K562 (cell line): Measurements from ENCODE around the gene CLASP2. TPM values are rescaled to one million over a fixed set of nuclear protein-coding genes. Genes with fewer than 3 reads are reported as not detected.

ENCODE experiments used
- ATAC-seq: fragments of 200-7000 bp; cut with Tn5 transposase; 3 replicates; pipeline ENCODE4 v1.9.1; 2020; ENCODE audit warnings: moderate library complexity
- BruUV-seq: library from RNA; stranded (reverse); fragments of 400-500 nt; replicated peaks from 2 replicates; lab custom pipeline; 2021; lab: Mats Ljungman, UMichigan
- CTCF ChIA-PET: fragments of 300-600 bp; formaldehyde crosslinking; extraction: SDS; loops from one replicate; lab custom pipeline; 2021; ENCODE audit warnings: low intra/inter-chr PET ratio; lab: Yijun Ruan, JAX
- POLR2A ChIA-PET: fragments of 300-600, 350-650 bp; sonication (Branson Sonifier 250); formaldehyde crosslinking; extraction: SDS; loops from one replicate; lab custom pipeline; 2021; ENCODE audit warnings: antibody characterized with exemption, inconsistent platforms; lab: Yijun Ruan, JAX
- DNase-seq, 4 experiments: peaks; one replicate each; pipeline versions ENCODE4 v3.0.0 to v3.0.0-alpha.2; 2011 to 2018; ENCODE audit warnings: low spot score in 3 of 4, mixed read lengths in 3 of 4; ENCODE audit errors: extremely low read depth in 1 of 4
- FAIRE-seq: peaks from 2 replicates; lab custom pipeline; 2011; peaks lifted over from hg19 to GRCh38; lab: Jason Lieb, UNC
- H2AFZ ChIP-seq: 2 replicates; pipeline ENCODE4 v1.6.0; 2011; ENCODE audit warnings: low read depth, low read length, control low read depth, inconsistent platforms
- H3K27ac ChIP-seq: fragments of 200-600 bp; 3 replicates; pipeline ENCODE4 v1.8.0; 2011; ENCODE audit warnings: low read depth, mild to moderate bottlenecking, control low read depth, inconsistent platforms, low read length, moderate library complexity, mixed read lengths; ENCODE audit errors: extremely low read depth
- H3K27me3 ChIP-seq, 2 experiments: fragments of 300-600 bp in 1 of 2; 2 replicates in 1 of 2; 3 replicates in 1 of 2; pipeline versions ENCODE4 v1.6.0 to v1.8.0; 2011; ENCODE audit warnings: inconsistent platforms in 2 of 2, low read length in 2 of 2, mild to moderate bottlenecking in 1 of 2, mixed read lengths in 1 of 2, moderate library complexity in 1 of 2; ENCODE audit not compliant: control insufficient read depth in 2 of 2, insufficient read depth in 2 of 2
- H3K36me3 ChIP-seq: fragments of 300-600 bp; 3 replicates; pipeline ENCODE4 v1.8.0; 2011; ENCODE audit warnings: mild to moderate bottlenecking, low read length, inconsistent platforms; ENCODE audit not compliant: control insufficient read depth, insufficient read depth
- H3K4me1 ChIP-seq, 2 experiments: fragments of 200-600 bp in 1 of 2; replicated peaks in 1 of 2; 2 replicates in 1 of 2; 3 replicates in 1 of 2; pipeline versions ENCODE4 v1.5.1 to v1.8.0; 2011; ENCODE audit warnings: inconsistent platforms in 2 of 2, low read length in 2 of 2, mild to moderate bottlenecking in 1 of 2, mixed read lengths in 1 of 2, moderate library complexity in 1 of 2; ENCODE audit not compliant: control insufficient read depth in 2 of 2, insufficient read depth in 2 of 2
- H3K4me2 ChIP-seq: 2 replicates; pipeline ENCODE4 v1.6.1; 2011; ENCODE audit warnings: low read length, control low read depth, inconsistent platforms, mixed read lengths; ENCODE audit not compliant: insufficient read depth
- H3K4me3 ChIP-seq: fragments of 200-600 bp; sonication (generic), shearing (Covaris generic); 2 replicates; pipeline ENCODE4 v1.5.1; 2016; ENCODE audit warnings: control low read depth, inconsistent platforms
- H3K79me2 ChIP-seq: fragments of 200-600 bp; 3 replicates; pipeline ENCODE4 v1.8.0; 2011; ENCODE audit warnings: low read length, inconsistent platforms; ENCODE audit not compliant: control insufficient read depth, insufficient read depth
- H3K9ac ChIP-seq, 2 experiments: 2 replicates each; pipeline versions ENCODE4 v1.6.0 to v1.6.1; 2011; ENCODE audit warnings: low read depth in 2 of 2, low read length in 2 of 2, control low read depth in 1 of 2, inconsistent platforms in 1 of 2, mild to moderate bottlenecking in 1 of 2, mixed read lengths in 1 of 2; ENCODE audit not compliant: insufficient read depth in 1 of 2
- H3K9me1 ChIP-seq: one replicate; pipeline ENCODE4 v1.6.0; 2011; ENCODE audit warnings: inconsistent platforms, mild to moderate bottlenecking, low read length, moderate library complexity; ENCODE audit not compliant: control insufficient read depth, insufficient read depth
- H3K9me3 ChIP-seq: replicated peaks from 2 replicates; pipeline ENCODE4 v1.5.1; 2011; ENCODE audit warnings: low read depth, low read length, inconsistent platforms; ENCODE audit not compliant: control insufficient read depth, insufficient read depth
- H4K20me1 ChIP-seq: replicated peaks from 2 replicates; pipeline ENCODE4 v1.6.1; 2011; ENCODE audit warnings: low read length, inconsistent platforms, mixed read lengths; ENCODE audit not compliant: control insufficient read depth, insufficient read depth
- ATF7 ChIP-seq: fragments of 450-650 bp; IDR thresholded peaks from 2 replicates; pipeline ENCODE4 v1.7.1; 2014; ENCODE audit warnings: mild to moderate bottlenecking, moderate library complexity
- BRF1 ChIP-seq: IDR thresholded peaks from 3 replicates; pipeline ENCODE4 v1.6.1; 2011; ENCODE audit warnings: borderline replicate concordance, mild to moderate bottlenecking; ENCODE audit not compliant: insufficient read length; ENCODE audit errors: extremely low read depth
- CAMTA2 ChIP-seq: fragments of 250-450 bp; sonication (Bioruptor Pico); conservative IDR thresholded peaks from 2 replicates; pipeline ENCODE4 v1.5.1; 2022
- EP400 ChIP-seq: fragments of 450-650 bp; IDR thresholded peaks from 2 replicates; pipeline ENCODE4 v1.6.1; 2017; ENCODE audit warnings: antibody characterized with exemption, mild to moderate bottlenecking, moderate library complexity
- HES1 ChIP-seq: fragments of 450-650 bp; IDR thresholded peaks from 2 replicates; pipeline ENCODE4 v1.6.1; 2016; ENCODE audit warnings: low read depth, mild to moderate bottlenecking, moderate library complexity
- NFYB ChIP-seq: IDR thresholded peaks from 2 replicates; pipeline ENCODE4 v1.6.1; 2011; ENCODE audit warnings: mild to moderate bottlenecking, moderate library complexity; ENCODE audit not compliant: insufficient read length; ENCODE audit errors: extremely low read depth
- NR1H2 ChIP-seq: sonication (generic); formaldehyde crosslinking; IDR thresholded peaks from 2 replicates; pipeline ENCODE4 v1.4.0; 2020; ENCODE audit warnings: mild to moderate bottlenecking, missing genetic modification reagents
- PHB2 ChIP-seq: fragments of 450-650 bp; IDR thresholded peaks from 2 replicates; pipeline ENCODE4 v1.6.1; 2017; ENCODE audit warnings: low read depth
- SAP30 ChIP-seq: fragments of 200-600 bp; sonication (generic); IDR thresholded peaks from 2 replicates; pipeline ENCODE4 v1.6.1; 2012; ENCODE audit warnings: borderline replicate concordance, low read depth, mild to moderate bottlenecking, moderate library complexity, low read length, control low read depth, inconsistent platforms; ENCODE audit not compliant: insufficient read depth, poor library complexity, severe bottlenecking
- SRSF1 ChIP-seq: fragments of 200-400 bp; formaldehyde crosslinking; IDR thresholded peaks from 2 replicates; pipeline ENCODE4 v1.6.1; 2017; ENCODE audit warnings: mild to moderate bottlenecking, low read depth, low read length, moderate library complexity
- ZNF408 ChIP-seq: fragments of 250-450 bp; sonication (Bioruptor Pico); IDR thresholded peaks from 2 replicates; pipeline ENCODE4 v1.4.0; 2020; ENCODE audit warnings: low read depth, mild to moderate bottlenecking, moderate library complexity
- ZSCAN29 ChIP-seq: fragments of 450-650 bp; IDR thresholded peaks from 2 replicates; pipeline ENCODE4 v1.6.1; 2017
- WGBS: fragments of 100-300 bp; shearing (Covaris generic); methylation state at CpG from one replicate; pipeline ENCODE4 v1.1.6; 2016; ENCODE audit warnings: low coverage, mixed read lengths; ENCODE audit not compliant: insufficient coverage; ENCODE audit errors: missing lambda C conversion rate; 5-methylcytosine and 5-hydroxymethylcytosine counted together
- in situ Hi-C: fragments of 300-500 bp; cut with MboI; formaldehyde crosslinking; loops from 4 replicates; pipeline ENCODE4 v1.15.0; 2018; ENCODE audit warnings: inconsistent platforms, mixed read lengths
- intact Hi-C: fragments of 100-400 bp; cut with micrococcal nuclease; formaldehyde crosslinking; loops from 2 replicates; pipeline ENCODE4 v1.14.2; 2022
- polyA plus RNA-seq, 8 experiments: library from polyadenylated mRNA; depleted of rRNA in 4 of 8; stranded (reverse) in 5 of 8; unstranded in 3 of 8; fragments of >200 nt; fragmentation: Nextera tagmentation in 2 of 8; fragmentation: Illumina TruSeq in 1 of 8; extraction: Ambion mirVana in 2 of 8; extraction: Trizol in 1 of 8; gene quantifications; 2 replicates each; pipeline versions ENCODE4 v1.2.1 to v1.2.3, GENCODE V29; 2011 to 2014; ENCODE audit warnings: inconsistent platforms in 1 of 8, missing spikeins in 1 of 8
- total RNA-seq, 7 experiments: library from RNA; depleted of rRNA in 6 of 7; stranded (reverse); fragments of >200 nt in 6 of 7; fragmentation: Illumina TruSeq in 2 of 7; extraction: Trizol in 2 of 7; gene quantifications; 2 replicates each; pipeline versions ENCODE4 v1.2.1 to v1.2.3, GENCODE V29; 2011 to 2021; ENCODE audit warnings: low replicate concordance in 1 of 7
- TF ChIP-seq, protein P1 (sequence below): fragments of 250-450 bp; sonication (Bioruptor Pico); IDR thresholded peaks from 2 replicates; pipeline ENCODE4 v1.4.0; 2020
- TF ChIP-seq, protein P2 (sequence below): sonication (generic); formaldehyde crosslinking; IDR thresholded peaks from 2 replicates; pipeline ENCODE4 v1.9.0; 2022; ENCODE audit warnings: mild to moderate bottlenecking, missing genetic modification reagents

The CLASP2 gene
- total and polyA plus RNA-seq, 9 of the 15 experiments (the other 6 are each of a cell fraction or from before 2014, with no cell fraction given): 13.5 to 107 (median 71.8) TPM

DNA sequence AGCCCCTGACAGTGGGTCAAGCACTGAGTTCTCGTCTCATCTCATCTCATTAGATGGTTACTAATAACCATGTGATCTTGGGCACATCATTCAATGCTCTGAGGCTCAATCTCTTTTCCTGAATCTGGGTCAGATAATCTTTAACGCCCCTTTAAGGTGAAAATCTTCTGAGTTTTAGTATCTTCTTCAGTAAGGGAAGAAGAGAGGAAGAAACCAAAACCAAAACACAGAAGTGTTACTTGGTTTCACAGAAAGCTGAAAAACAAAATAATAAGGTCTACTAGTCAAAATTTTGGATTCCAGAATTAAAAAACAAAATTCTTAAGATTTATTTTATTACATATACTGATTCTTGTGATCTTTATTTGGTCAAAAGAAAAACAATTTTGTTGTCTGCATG lies 78.2 kb downstream of the CLASP2 start:
- POLR2A ChIA-PET: interaction anchor here (0.8 to 1.3 kb wide), 2 partner anchors 14 to 91 kb away, joined by 3 to 5 read pairs; no protein-coding TSS in a partner anchor
- in situ Hi-C loops (loop anchor here (5.0 kb wide), 2 partner anchors 77 to 142 kb away; partner anchors contain the start of gene CLASP2), intact Hi-C loops (loop anchor here (10.0 kb wide), 1 partner anchor 505 kb away; no protein-coding TSS in a partner anchor)
- Histone ChIP-seq H4K20me1 (no peaks in the 10 kb centered on the region), H3K9me3 (no peaks in the 10 kb centered on the region), H2AFZ (no peak overlapping the region), H3K27ac (no peak overlapping the region), H3K79me2 (0 out of 3 replicates have a peak, but pooled peaks cover 3% of the 10 kb centered on the region), H3K9ac (no peak overlapping the region), H3K9me1 (no peaks in the 10 kb centered on the region), H3K4me1 (no peaks in the 10 kb centered on the region), H3K27me3 (no peaks in the 10 kb centered on the region), H3K4me3 (no peak overlapping the region), H3K36me3 (peaks cover 31% of the 10 kb centered on the region), H3K4me2 (no peak overlapping the region)
- FAIRE-seq (no peak), DNase-seq (no peak), ATAC-seq (no peak)
- CTCF ChIA-PET: interaction anchor here (0.8 kb wide), 1 partner anchor 77 kb away, joined by 3 read pairs; no protein-coding TSS in a partner anchor
- 86% methylated on average over 2 of the region's 2 CpGs for WGBS
- no TSS peak for BruUV-seq
- TF ChIP-seq SAP30: no peak
- TF ChIP-seq ZSCAN29: no peak
- TF ChIP-seq PHB2: no peak
- TF ChIP-seq SRSF1: no peak
- no peak for TF ChIP-seq CAMTA2 (CRISPR knock-in tag)
- TF ChIP-seq NR1H2: no peak
- no peak for TF ChIP-seq BRF1
- TF ChIP-seq NFYB: no peak
- TF ChIP-seq, protein P1, sequence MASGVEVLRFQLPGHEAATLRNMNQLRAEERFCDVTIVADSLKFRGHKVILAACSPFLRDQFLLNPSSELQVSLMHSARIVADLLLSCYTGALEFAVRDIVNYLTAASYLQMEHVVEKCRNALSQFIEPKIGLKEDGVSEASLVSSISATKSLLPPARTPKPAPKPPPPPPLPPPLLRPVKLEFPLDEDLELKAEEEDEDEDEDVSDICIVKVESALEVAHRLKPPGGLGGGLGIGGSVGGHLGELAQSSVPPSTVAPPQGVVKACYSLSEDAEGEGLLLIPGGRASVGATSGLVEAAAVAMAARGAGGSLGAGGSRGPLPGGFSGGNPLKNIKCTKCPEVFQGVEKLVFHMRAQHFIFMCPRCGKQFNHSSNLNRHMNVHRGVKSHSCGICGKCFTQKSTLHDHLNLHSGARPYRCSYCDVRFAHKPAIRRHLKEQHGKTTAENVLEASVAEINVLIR (CRISPR knock-in tag): no peak
- no peak for TF ChIP-seq ATF7
- no peak for TF ChIP-seq EP400
- no peak for TF ChIP-seq HES1
- no peak for TF ChIP-seq ZNF408 (CRISPR knock-in tag)
- TF ChIP-seq, protein P2, sequence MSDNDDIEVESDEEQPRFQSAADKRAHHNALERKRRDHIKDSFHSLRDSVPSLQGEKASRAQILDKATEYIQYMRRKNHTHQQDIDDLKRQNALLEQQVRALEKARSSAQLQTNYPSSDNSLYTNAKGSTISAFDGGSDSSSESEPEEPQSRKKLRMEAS (CRISPR knock-in tag): no peak
